ENCODE measurements around the gene CHST4. TPM values are rescaled to one million over a fixed set of nuclear protein-coding genes. Genes with fewer than 3 reads are reported as not detected.
A peak's percentile ranks its signal among the peaks of the same experiment; 100 is the strongest.

Gene CHST4
- total RNA-seq, 2 donors from 2014 or later = 0.67 TPM; not detected in 1

GRCh38 chr16:71484006-71484893 lies 42.0 kb upstream of the CHST4 start:
- no peaks in the 10 kb centered on the region for H3K36me3 ChIP-seq
- no peaks in the 10 kb centered on the region for H3K9me3 ChIP-seq
- TF ChIP-seq, protein P1, sequence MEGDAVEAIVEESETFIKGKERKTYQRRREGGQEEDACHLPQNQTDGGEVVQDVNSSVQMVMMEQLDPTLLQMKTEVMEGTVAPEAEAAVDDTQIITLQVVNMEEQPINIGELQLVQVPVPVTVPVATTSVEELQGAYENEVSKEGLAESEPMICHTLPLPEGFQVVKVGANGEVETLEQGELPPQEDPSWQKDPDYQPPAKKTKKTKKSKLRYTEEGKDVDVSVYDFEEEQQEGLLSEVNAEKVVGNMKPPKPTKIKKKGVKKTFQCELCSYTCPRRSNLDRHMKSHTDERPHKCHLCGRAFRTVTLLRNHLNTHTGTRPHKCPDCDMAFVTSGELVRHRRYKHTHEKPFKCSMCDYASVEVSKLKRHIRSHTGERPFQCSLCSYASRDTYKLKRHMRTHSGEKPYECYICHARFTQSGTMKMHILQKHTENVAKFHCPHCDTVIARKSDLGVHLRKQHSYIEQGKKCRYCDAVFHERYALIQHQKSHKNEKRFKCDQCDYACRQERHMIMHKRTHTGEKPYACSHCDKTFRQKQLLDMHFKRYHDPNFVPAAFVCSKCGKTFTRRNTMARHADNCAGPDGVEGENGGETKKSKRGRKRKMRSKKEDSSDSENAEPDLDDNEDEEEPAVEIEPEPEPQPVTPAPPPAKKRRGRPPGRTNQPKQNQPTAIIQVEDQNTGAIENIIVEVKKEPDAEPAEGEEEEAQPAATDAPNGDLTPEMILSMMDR (IDR thresholded peaks at IDR 0.05) = no peak
- DNase-seq (ENCODE audit: low spot score) = peak; percentile 93
- peaks cover 0 to 11% of the 10 kb centered on the region in 2 donors for H3K4me1 ChIP-seq
- peak overlapping the region; percentile 92 to 98 for H3K27ac ChIP-seq
- no peaks in the 10 kb centered on the region for H3K27me3 ChIP-seq
- peak overlapping the region; percentile 86 to 89 for H3K4me3 ChIP-seq

DNA sequence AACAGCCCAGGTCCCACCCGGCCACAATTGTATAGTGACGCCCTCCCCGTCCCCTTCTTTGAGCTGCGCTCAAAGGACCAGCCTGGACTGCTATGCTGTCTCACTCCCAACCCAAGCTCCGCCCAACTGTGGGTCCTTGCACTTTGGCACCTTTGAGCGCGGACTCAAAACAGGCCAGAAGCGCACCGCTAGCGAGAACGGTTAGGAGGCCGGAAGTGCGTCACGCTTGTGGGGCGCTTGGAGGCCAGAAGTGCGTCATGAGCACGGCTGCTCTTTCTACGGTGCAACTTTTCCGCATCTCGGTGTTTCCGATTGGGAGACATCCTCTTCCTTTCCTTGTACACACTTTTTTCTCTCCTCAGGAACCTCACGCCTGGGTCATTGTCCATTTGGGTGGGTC lies 37.1 kb upstream of the CHST4 start, which contains the start of gene ZNF19:
ZNF19 (minus strand) TSS at position 203 of the 400 bp plus-strand sequence. CDS start 7,210 bp downstream, outside the sequence.
- no peaks in the 10 kb centered on the region for H3K4me1 ChIP-seq
- H3K27ac ChIP-seq = no peak within 1 kb of the TSS
- TF ChIP-seq, protein P1 (IDR thresholded peaks at IDR 0.05) = no peak
- no peak for DNase-seq (ENCODE audit: low spot score)
- no peaks in the 10 kb centered on the region for H3K27me3 ChIP-seq
- no peaks in the 10 kb centered on the region for H3K36me3 ChIP-seq
- H3K9me3 ChIP-seq = no peaks in the 10 kb centered on the region
- no peak within 1 kb of the TSS for H3K4me3 ChIP-seq

GRCh38 chr16:71490361-71490760 lies 35.9 kb upstream of the CHST4 start:
- H3K36me3 ChIP-seq = no peaks in the 10 kb centered on the region
- no peaks in the 10 kb centered on the region for H3K4me1 ChIP-seq
- no peak for DNase-seq (ENCODE audit: low spot score)
- H3K4me3 ChIP-seq = no peak overlapping the region
- H3K27ac ChIP-seq = no peak overlapping the region
- TF ChIP-seq, protein P1 (IDR thresholded peaks at IDR 0.05) = no peak
- no peaks in the 10 kb centered on the region for H3K9me3 ChIP-seq
- no peaks in the 10 kb centered on the region for H3K27me3 ChIP-seq

GRCh38 chr16:71491054-71491453 lies 35.2 kb upstream of the CHST4 start:
- no peaks in the 10 kb centered on the region for H3K4me1 ChIP-seq
- DNase-seq (ENCODE audit: low spot score) = no peak
- TF ChIP-seq, protein P1 (IDR thresholded peaks at IDR 0.05) = no peak

GRCh38 chr16:71492786-71493185 lies 33.4 kb upstream of the CHST4 start:
- Histone ChIP-seq H3K27ac (no peak overlapping the region), H3K36me3 (no peaks in the 10 kb centered on the region), H3K9me3 (no peaks in the 10 kb centered on the region), H3K27me3 (no peaks in the 10 kb centered on the region), H3K4me1 (no peaks in the 10 kb centered on the region), H3K4me3 (no peak overlapping the region)
- TF ChIP-seq, protein P1 (IDR thresholded peaks at IDR 0.05) = no peak
- no peak for DNase-seq (ENCODE audit: low spot score)

More at GRCh38 chr16:71491054-71491453, 35.2 kb upstream of the CHST4 start:
- H3K27ac ChIP-seq = no peak overlapping the region
- no peaks in the 10 kb centered on the region for H3K36me3 ChIP-seq
- no peaks in the 10 kb centered on the region for H3K9me3 ChIP-seq
- no peak overlapping the region for H3K4me3 ChIP-seq
- H3K27me3 ChIP-seq = no peaks in the 10 kb centered on the region
